A549 (cell line): ENCODE measurements around the gene SARDH. TPM values are rescaled to one million over a fixed set of nuclear protein-coding genes. Genes with fewer than 3 reads are reported as not detected.

ENCODE experiments used
- ATAC-seq, 2 experiments: fragments of 200-7000 bp in 1 of 2; fragments of >200 bp in 1 of 2; cut with Nextera tagmentation in 1 of 2; cut with Tn5 transposase in 1 of 2; 3 replicates each; pipeline versions ENCODE4 v1.8.0 to v1.9.1; 2018 to 2020; ENCODE audit warnings: mild to moderate bottlenecking in 1 of 2, moderate library complexity in 1 of 2
- CTCF ChIA-PET: fragments of 300-600 bp; sonication (Branson Sonifier 250); formaldehyde crosslinking; extraction: SDS; loops from one replicate; lab custom pipeline; 2021; ENCODE audit warnings: antibody characterized with exemption, inconsistent platforms; lab: Yijun Ruan, JAX
- POLR2A ChIA-PET: fragments of 350-600 bp; formaldehyde crosslinking; extraction: SDS; loops from one replicate; lab custom pipeline; 2021; ENCODE audit warnings: antibody characterized with exemption, inconsistent platforms; lab: Yijun Ruan, JAX
- DNase-seq, 2 experiments: peaks; one replicate each; pipeline versions ENCODE4 v3.0.0 to v3.0.0-alpha.2; 2011 to 2016; ENCODE audit warnings: low read depth in 1 of 2, low spot score in 1 of 2
- FAIRE-seq: peaks from 2 replicates; lab custom pipeline; 2011; peaks lifted over from hg19 to GRCh38; lab: Jason Lieb, UNC
- H3K27ac ChIP-seq, 2 experiments: fragments of >200 bp; sonication (Bioruptor Twin); formaldehyde crosslinking; 3 replicates each; pipeline ENCODE4 v1.5.1; 2016 to 2017
- H3K4me1 ChIP-seq: fragments of >200 bp; sonication (Bioruptor Twin); formaldehyde crosslinking; 3 replicates; pipeline ENCODE4 v1.6.1; 2016
- H3K4me2 ChIP-seq: fragments of >200 bp; sonication (Bioruptor Twin); formaldehyde crosslinking; 3 replicates; pipeline ENCODE4 v1.6.1; 2016
- H3K4me3 ChIP-seq: fragments of >200 bp; sonication (Bioruptor Twin); formaldehyde crosslinking; 3 replicates; pipeline ENCODE4 v1.5.1; 2016
- H3K9me3 ChIP-seq: fragments of >200 bp; sonication (Bioruptor Twin); formaldehyde crosslinking; 3 replicates; pipeline ENCODE4 v1.6.1; 2016
- CHD2 ChIP-seq: fragments of 150-350 bp; IDR thresholded peaks from 2 replicates; pipeline ENCODE4 v1.6.1; 2014; ENCODE audit warnings: low read length; ENCODE audit not compliant: partially characterized antibody
- CHD4 ChIP-seq: fragments of 200-600 bp; sonication (generic); IDR thresholded peaks from 2 replicates; pipeline ENCODE4 v1.6.1; 2016; ENCODE audit warnings: antibody characterized with exemption, mild to moderate bottlenecking, borderline replicate concordance
- EHF ChIP-seq: fragments of 250-450 bp; sonication (Bioruptor Pico); IDR thresholded peaks from 2 replicates; pipeline ENCODE4 v1.5.0; 2020; ENCODE audit warnings: mild to moderate bottlenecking
- EP300 ChIP-seq, 2 experiments: fragments of >200 bp; sonication (Bioruptor Twin); formaldehyde crosslinking; IDR thresholded peaks; 2 replicates in 1 of 2; 3 replicates in 1 of 2; pipeline ENCODE4 v1.6.1; 2016 to 2017
- FOSL2 ChIP-seq, 2 experiments: fragments of 450-650 bp in 1 of 2; fragments of >200 bp in 1 of 2; sonication (Bioruptor Twin) in 1 of 2; formaldehyde crosslinking; IDR thresholded peaks; 2 replicates each; pipeline versions ENCODE4 v1.5.0 to v1.6.1; 2016 to 2020; ENCODE audit warnings: mild to moderate bottlenecking in 1 of 2, moderate library complexity in 1 of 2
- HEYL ChIP-seq: fragments of 250-450 bp; sonication (Bioruptor Pico); IDR thresholded peaks from 2 replicates; pipeline ENCODE4 v1.8.0; 2021; ENCODE audit warnings: mild to moderate bottlenecking, moderate library complexity
- HOXB13 ChIP-seq: fragments of 250-450 bp; sonication (Bioruptor Pico); IDR thresholded peaks from 2 replicates; pipeline ENCODE4 v1.5.0; 2020; ENCODE audit warnings: low read depth, mild to moderate bottlenecking, moderate library complexity
- JUN ChIP-seq, 2 experiments: fragments of >200 bp; sonication (Bioruptor Twin); formaldehyde crosslinking; IDR thresholded peaks; 2 replicates in 1 of 2; 3 replicates in 1 of 2; pipeline ENCODE4 v1.6.1; 2016 to 2017
- PHF8 ChIP-seq: fragments of 200-600 bp; sonication (generic); IDR thresholded peaks from 2 replicates; pipeline ENCODE4 v1.6.1; 2016; ENCODE audit warnings: low read depth, mild to moderate bottlenecking, antibody characterized with exemption, moderate library complexity, borderline replicate concordance
- POLR2AphosphoS2 ChIP-seq: conservative IDR thresholded peaks from 2 replicates; pipeline ENCODE4 v1.6.1; 2012; ENCODE audit warnings: low read length, improper control_type of control experiment, inconsistent platforms
- RARB ChIP-seq: fragments of 250-450 bp; sonication (Bioruptor Pico); IDR thresholded peaks from 2 replicates; pipeline ENCODE4 v1.8.0; 2021; ENCODE audit warnings: mild to moderate bottlenecking, moderate library complexity
- RCOR1 ChIP-seq: fragments of 150-350 bp; IDR thresholded peaks from 2 replicates; pipeline ENCODE4 v1.6.1; 2014; ENCODE audit warnings: antibody characterized with exemption, low read length, low read depth
- SMC3 ChIP-seq: fragments of >200 bp; sonication (Bioruptor Twin); formaldehyde crosslinking; IDR thresholded peaks from 3 replicates; pipeline ENCODE4 v1.6.1; 2018; ENCODE audit warnings: inconsistent platforms
- SREBF2 ChIP-seq: fragments of 450-650 bp; IDR thresholded peaks from 2 replicates; pipeline ENCODE4 v1.6.1; 2014; ENCODE audit warnings: mild to moderate bottlenecking, moderate library complexity
- TP53 ChIP-seq: fragments of 250-450 bp; sonication (Bioruptor Pico); IDR thresholded peaks from 2 replicates; pipeline ENCODE4 v1.5.0; 2021; ENCODE audit warnings: mild to moderate bottlenecking, moderate library complexity
- ZC3H11A ChIP-seq: fragments of 450-650 bp; IDR thresholded peaks from 2 replicates; pipeline ENCODE4 v1.6.1; 2014; ENCODE audit warnings: antibody characterized with exemption, mild to moderate bottlenecking
- ZNF302 ChIP-seq: fragments of 250-450 bp; sonication (Bioruptor Pico); IDR thresholded peaks from 2 replicates; pipeline ENCODE4 v1.9.0; 2021; ENCODE audit warnings: inconsistent platforms, mild to moderate bottlenecking, moderate library complexity
- WGBS: methylation state at CpG from one replicate; pipeline ENCODE4 v1.1.6; 2017; ENCODE audit errors: missing lambda C conversion rate; 5-methylcytosine and 5-hydroxymethylcytosine counted together
- polyA plus RNA-seq, 4 experiments: library from polyadenylated mRNA; depleted of rRNA in 3 of 4; stranded (reverse); fragments of >200 nt; fragmentation: RNase III in 1 of 4; extraction: RNeasy Plus Mini Kit Qiagen cat#74134 plus additional on column Dnase treatment in 1 of 4; gene quantifications; 2 replicates in 3 of 4; 3 replicates in 1 of 4; pipeline ENCODE4 v1.2.3, GENCODE V29; 2011 to 2017
- TF ChIP-seq, protein P1 (sequence below): fragments of 250-450 bp; sonication (Bioruptor Pico); IDR thresholded peaks from 2 replicates; pipeline ENCODE4 v1.5.0; 2021; ENCODE audit warnings: mild to moderate bottlenecking, moderate library complexity, borderline replicate concordance
- TF ChIP-seq, protein P2 (sequence below): IDR thresholded peaks from 2 replicates; pipeline ENCODE4 v1.6.1; 2012
- TF ChIP-seq, protein P3 (sequence below): fragments of 200-600 bp; sonication (generic); IDR thresholded peaks from 2 replicates; pipeline ENCODE4 v1.6.1; 2016; ENCODE audit warnings: antibody characterized with exemption, mild to moderate bottlenecking, moderate library complexity
- TF ChIP-seq, protein P4 (sequence below): fragments of 450-650 bp; IDR thresholded peaks from 2 replicates; pipeline ENCODE4 v1.6.1; 2014; ENCODE audit warnings: antibody characterized with exemption

The SARDH gene
- polyA plus RNA-seq, 2 of the 4 experiments (the other 2 are of a cell fraction), result 0.08 TPM; not detected in 1

DNA sequence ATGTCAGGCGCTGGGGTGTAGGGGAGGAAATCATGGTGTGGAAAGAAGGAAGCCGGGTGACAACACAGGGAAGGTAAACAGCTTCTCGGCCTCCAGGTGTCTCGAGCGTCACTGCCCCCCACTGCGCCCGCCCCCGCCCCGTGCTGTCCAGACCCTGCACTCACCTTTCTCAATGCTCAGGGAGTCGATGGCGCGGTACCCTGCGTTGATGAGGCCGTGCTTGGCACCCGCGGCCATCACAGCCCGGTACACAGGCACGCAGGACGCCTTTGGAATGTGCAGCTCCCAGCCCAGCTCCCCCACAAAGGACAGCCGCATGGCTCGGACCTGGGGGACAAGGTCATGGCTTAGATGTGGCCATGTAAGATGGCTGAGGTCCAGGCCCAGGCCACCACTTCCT lies 66.8 kb downstream of the SARDH start:
- FAIRE-seq, result no peak
- DNase-seq, result no peak
- ChIA-PET CTCF (interaction anchor here (0.6 to 1.3 kb wide), 2 partner anchors 134 to 1881 kb away, joined by 3 to 4 read pairs; no protein-coding TSS in a partner anchor), POLR2A (no interaction called here)
- no peak overlapping the region for H3K4me2 ChIP-seq
- TF ChIP-seq, protein P1, sequence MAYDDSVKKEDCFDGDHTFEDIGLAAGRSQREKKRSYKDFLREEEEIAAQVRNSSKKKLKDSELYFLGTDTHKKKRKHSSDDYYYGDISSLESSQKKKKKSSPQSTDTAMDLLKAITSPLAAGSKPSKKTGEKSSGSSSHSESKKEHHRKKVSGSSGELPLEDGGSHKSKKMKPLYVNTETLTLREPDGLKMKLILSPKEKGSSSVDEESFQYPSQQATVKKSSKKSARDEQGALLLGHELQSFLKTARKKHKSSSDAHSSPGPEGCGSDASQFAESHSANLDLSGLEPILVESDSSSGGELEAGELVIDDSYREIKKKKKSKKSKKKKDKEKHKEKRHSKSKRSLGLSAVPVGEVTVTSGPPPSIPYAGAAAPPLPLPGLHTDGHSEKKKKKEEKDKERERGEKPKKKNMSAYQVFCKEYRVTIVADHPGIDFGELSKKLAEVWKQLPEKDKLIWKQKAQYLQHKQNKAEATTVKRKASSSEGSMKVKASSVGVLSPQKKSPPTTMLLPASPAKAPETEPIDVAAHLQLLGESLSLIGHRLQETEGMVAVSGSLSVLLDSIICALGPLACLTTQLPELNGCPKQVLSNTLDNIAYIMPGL (CRISPR knock-in tag), result no peak
- TF ChIP-seq RCOR1 (no peak), RARB (CRISPR knock-in tag) (no peak), EP300 (IDR thresholded peaks at IDR 0.05) (no peak), CHD2 (no peak), JUN (IDR thresholded peaks at IDR 0.05) (no peak), HOXB13 (no peak), SREBF2 (no peak), PHF8 (no peak), TP53 (CRISPR knock-in tag) (no peak), ZC3H11A (no peak), ZNF302 (CRISPR knock-in tag) (no peak), POLR2AphosphoS2 (no peak), SMC3 (no peak), FOSL2 (IDR thresholded peaks at IDR 0.05) (no peak), FOSL2 (CRISPR knock-in tag; IDR thresholded peaks at IDR 0.05) (no peak), HEYL (CRISPR knock-in tag) (no peak), EHF (CRISPR knock-in tag) (no peak)
- TF ChIP-seq, protein P2, sequence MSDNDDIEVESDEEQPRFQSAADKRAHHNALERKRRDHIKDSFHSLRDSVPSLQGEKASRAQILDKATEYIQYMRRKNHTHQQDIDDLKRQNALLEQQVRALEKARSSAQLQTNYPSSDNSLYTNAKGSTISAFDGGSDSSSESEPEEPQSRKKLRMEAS, result no peak
- TF ChIP-seq, protein P3, sequence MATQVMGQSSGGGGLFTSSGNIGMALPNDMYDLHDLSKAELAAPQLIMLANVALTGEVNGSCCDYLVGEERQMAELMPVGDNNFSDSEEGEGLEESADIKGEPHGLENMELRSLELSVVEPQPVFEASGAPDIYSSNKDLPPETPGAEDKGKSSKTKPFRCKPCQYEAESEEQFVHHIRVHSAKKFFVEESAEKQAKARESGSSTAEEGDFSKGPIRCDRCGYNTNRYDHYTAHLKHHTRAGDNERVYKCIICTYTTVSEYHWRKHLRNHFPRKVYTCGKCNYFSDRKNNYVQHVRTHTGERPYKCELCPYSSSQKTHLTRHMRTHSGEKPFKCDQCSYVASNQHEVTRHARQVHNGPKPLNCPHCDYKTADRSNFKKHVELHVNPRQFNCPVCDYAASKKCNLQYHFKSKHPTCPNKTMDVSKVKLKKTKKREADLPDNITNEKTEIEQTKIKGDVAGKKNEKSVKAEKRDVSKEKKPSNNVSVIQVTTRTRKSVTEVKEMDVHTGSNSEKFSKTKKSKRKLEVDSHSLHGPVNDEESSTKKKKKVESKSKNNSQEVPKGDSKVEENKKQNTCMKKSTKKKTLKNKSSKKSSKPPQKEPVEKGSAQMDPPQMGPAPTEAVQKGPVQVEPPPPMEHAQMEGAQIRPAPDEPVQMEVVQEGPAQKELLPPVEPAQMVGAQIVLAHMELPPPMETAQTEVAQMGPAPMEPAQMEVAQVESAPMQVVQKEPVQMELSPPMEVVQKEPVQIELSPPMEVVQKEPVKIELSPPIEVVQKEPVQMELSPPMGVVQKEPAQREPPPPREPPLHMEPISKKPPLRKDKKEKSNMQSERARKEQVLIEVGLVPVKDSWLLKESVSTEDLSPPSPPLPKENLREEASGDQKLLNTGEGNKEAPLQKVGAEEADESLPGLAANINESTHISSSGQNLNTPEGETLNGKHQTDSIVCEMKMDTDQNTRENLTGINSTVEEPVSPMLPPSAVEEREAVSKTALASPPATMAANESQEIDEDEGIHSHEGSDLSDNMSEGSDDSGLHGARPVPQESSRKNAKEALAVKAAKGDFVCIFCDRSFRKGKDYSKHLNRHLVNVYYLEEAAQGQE, result no peak
- no peak for ATAC-seq
- 64% methylated on average over 16 of the region's 21 CpGs for WGBS
- H3K4me1 ChIP-seq, result no peaks in the 10 kb centered on the region
- H3K27ac ChIP-seq, result no peak overlapping the region
- H3K9me3 ChIP-seq, result no peaks in the 10 kb centered on the region; the same call in 2 of the 3 replicates
- no peak overlapping the region for H3K4me3 ChIP-seq

DNA sequence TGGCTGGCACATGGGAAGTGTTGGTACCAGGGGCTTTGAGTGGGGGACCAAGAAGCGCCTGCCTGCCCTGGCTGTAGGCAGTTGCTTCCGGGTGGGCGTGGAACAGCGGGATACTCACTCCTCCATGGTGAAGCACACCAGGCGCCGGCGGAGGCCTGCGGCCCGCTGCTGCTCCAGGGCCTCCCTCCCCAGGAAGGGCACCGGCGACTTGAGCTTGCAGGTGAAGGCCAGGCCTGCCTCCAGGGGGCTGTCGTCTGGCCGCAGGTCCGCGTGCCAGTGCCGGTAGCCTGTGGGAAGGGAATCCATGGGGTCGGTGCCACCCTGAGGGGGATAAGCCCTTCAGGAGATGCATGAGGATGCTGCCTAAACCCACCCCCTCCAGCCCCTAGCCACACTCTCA lies 67.7 kb downstream of the SARDH start:
- DNase-seq, result no peak
- H3K9me3 ChIP-seq, result no peaks in the 10 kb centered on the region; the same call in 2 of the 3 replicates
- H3K4me2 ChIP-seq, result no peak overlapping the region
- POLR2A ChIA-PET, result no interaction called here
- TF ChIP-seq EP300 (IDR thresholded peaks at IDR 0.05) (no peak), CHD4 (no peak)
- TF ChIP-seq, protein P4, sequence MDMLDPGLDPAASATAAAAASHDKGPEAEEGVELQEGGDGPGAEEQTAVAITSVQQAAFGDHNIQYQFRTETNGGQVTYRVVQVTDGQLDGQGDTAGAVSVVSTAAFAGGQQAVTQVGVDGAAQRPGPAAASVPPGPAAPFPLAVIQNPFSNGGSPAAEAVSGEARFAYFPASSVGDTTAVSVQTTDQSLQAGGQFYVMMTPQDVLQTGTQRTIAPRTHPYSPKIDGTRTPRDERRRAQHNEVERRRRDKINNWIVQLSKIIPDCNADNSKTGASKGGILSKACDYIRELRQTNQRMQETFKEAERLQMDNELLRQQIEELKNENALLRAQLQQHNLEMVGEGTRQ, result no peak
- TF ChIP-seq, all 56 proteins: peak for 0
- Histone ChIP-seq H3K4me3 (no peak overlapping the region), H3K27ac (no peak overlapping the region), H3K4me1 (no peaks in the 10 kb centered on the region)
- no peak for FAIRE-seq
- CTCF ChIA-PET, result interaction anchor here (1.3 kb wide), 1 partner anchor 134 kb away, joined by 4 read pairs; no protein-coding TSS in a partner anchor
- no peak for ATAC-seq
- 87% methylated on average over 14 of the region's 17 CpGs for WGBS
